CD4-positive, alpha-beta T cell treated with Interferon gamma for 1 hour (primary cell): ENCODE results near the gene NDUFV1.

Experiments
- DNase-seq: peaks from one replicate; pipeline ENCODE4 v3.0.0-alpha.2; 2020

Gene NDUFV1

GRCh38 chr11:67641338-67642172, 34.8 kb downstream of the NDUFV1 start:
- no peak for DNase-seq

DNA sequence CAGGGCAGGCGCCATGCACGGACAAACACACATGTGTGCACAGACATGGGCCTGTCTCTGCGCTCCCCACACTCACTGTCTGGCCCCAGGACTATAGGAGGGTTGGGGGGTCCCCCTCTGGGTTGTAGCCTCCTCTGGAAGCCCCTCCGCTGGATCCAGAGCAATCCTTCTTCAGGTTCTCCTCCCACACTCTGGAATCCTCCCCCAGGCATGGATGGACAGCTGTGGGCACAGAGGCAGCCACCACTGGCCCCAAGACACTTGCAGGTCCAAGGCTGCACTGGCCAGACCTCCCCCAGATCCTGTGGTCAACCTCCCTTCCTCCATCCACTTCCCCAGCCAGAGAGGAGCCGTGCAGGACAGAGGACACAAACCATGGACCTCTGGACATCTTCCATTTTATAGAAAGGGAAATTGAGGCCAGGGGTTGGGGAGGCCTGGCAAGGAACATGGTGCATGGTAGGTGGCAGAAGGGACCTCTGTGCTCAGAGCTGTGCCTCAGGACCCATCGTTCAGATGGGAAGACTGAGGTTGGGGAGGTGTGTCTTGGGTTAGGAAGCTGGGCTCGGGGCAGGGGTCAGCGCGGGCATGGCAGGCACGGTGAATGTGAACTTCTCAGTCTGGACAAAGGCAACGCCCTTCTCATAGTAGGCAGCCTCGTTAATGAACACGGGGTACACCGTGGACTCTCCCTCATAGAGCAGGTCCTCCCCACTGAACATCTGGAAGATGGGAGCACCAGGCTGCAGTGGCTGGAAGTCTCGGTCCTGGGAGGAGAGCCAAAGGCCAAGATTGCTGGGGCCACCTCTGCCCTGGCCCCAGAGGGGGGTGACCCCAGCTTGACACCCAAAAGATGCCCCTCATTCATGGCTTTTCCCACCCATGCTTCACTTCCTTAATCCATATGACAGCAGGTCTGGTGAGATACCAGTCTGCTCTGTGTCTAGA, 35.7 kb downstream of the NDUFV1 start:
- DNase-seq, result no peak

DNA sequence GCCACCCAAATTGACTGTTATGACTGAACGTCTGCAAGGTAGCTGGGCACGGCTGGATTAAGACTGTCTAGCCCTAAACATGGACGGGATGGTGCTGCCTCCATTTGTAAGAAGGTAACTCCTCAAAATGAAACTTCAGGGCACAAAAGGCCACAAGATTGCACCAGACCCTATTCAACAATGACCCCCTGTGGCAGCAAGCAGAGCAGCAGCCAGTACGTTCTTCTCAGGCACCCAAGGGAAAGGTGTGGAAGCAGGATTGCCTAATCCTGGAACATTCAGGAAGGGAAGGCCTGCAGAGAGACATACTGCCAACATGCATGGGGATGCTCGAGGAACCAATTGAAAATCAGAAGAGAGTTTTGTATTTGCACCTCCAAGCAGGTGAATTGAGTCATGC, 37.3 kb downstream of the NDUFV1 start:
- DNase-seq, result no peak

DNA sequence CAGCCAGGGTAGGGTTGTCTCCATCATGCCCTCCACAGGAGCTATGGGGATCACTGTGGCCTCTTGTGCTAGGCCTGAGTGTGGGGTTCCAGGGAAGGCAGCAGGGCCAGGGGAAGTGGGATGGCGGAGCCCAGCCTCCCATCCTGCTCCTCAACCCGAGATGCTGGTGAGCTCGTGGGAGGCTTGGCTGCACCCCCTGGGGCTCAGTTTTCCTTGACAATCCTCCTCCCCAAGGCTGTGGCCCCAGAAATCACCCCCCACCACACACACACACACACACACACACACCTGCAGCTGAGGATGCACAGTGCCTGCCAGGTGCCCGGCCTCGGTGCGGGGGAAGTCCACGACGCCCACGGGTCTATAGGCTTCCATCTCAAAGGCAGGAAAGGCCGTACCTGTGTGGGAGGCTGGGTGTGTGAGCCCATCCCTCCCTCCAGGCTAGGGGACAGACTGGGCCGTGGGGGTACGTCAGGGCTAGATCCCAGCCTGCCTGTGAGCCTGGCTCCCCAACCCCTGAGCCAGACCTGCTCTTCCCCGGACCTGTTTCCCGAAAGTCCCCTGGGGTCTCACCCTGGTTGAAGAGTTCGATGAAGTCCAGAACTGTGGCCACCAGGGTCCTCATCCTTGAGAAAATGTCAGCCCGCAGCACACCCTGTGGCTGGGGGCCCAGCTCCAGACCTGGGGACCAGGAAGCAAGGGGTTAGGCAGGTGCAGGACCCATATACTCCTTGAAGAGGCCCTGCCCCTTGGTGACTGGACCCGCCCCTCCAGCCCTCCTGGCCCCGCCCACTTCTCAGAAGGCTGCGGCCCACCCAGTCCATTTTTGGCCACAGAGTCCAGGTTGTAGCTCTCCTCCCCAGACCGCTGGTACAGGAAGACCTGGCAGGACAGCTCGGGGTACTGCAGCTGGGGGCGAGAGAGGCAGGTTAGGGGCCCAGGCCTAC, 38.0 kb downstream of the NDUFV1 start:
- no peak for DNase-seq

DNA sequence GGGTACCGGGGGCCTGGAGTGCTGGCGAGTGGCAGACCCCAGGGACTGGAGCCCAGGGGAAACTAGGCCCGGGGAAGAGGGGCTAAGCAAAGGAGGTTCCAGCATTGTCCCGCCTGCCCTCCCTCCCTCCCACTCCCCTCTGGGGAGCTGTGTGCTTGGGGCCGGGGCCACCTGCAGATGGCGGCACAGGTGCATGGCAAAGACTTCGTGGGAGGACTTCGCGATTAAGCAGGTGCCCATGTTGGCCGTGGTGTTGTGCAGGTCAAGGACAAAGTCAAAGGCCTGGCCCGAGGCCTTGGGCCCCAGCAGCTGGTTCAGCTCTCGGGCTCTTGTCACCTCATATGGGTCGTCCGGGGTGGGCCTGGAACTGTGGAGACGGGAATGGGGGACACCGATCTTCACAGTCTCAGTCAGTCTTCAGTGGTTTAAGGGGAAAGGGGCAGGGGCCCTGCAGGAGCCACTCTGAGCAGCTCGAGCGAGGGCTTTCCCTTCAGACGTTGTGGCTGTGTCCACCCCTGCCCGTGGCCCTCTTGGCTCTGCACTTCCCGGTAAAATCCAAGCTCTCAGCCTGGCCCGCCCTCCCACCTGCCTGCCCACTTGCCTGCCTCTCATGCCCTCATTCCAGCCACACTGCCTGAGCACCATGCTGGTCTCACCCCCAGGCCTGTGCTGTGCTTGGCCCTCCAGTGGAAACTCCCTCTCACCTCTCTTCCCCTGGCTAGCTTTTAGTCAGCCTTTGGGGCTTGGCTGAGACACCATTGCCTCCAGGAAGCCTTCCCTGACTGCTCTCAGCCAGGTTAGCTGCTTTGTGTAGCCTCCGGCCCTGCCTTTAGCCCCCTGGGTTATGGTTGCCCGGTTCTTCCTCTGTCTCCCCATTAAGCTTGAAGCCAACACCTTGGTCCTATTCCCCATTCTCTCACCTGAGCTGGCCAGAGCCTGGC, 39.1 kb downstream of the NDUFV1 start:
- no peak for DNase-seq

GRCh38 chr11:67646535-67647336, 40.0 kb downstream of the NDUFV1 start:
- peak; percentile 64 for DNase-seq

- no peak for DNase-seq
These were observed 40.7 kb downstream of the NDUFV1 start for GRCh38 chr11:67647471-67647870.

- DNase-seq, result peak; percentile 65
These were observed 41.5 kb downstream of the NDUFV1 start for GRCh38 chr11:67648140-67648795.

DNA sequence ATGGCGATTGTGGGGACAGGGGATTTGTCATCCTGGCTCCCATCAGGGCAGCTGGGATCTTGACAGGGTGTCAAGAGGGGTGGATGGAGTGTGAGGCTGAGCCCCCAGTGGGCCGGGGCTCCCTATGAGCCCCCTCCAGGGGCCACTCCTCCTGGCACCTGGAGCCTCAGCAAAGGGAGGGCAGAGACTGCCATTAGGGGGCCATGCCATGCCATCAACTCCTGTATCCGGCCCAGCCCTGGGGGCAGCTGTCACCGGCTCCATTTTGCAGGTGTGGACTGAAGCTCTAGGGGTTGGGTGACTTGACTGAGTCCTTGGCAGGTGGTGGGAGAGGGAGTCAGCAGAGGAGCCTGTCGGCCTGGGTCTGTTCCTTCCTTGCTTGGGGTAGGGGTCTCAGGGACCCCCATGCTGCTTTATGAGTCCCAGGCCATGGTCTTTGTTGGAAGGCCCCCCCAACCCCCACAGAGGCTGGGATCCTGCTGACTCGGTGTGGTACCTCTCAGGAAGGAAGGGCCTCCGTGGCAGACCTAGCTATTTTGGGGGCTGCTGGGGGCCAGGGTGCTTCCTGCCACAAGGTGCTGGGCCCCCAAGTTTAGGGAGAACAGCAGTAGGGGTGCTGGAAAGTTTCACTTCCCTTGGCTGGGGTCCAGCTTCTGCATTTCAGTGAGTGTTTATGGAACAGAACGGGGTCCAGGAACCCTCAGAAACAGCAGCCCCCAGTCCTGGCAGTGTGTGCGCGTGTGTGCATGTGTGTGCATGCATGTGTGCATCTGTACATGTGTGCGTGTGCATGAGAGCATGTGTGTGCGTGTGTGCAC, 42.3 kb downstream of the NDUFV1 start:
- DNase-seq, result peak; percentile 40

DNA sequence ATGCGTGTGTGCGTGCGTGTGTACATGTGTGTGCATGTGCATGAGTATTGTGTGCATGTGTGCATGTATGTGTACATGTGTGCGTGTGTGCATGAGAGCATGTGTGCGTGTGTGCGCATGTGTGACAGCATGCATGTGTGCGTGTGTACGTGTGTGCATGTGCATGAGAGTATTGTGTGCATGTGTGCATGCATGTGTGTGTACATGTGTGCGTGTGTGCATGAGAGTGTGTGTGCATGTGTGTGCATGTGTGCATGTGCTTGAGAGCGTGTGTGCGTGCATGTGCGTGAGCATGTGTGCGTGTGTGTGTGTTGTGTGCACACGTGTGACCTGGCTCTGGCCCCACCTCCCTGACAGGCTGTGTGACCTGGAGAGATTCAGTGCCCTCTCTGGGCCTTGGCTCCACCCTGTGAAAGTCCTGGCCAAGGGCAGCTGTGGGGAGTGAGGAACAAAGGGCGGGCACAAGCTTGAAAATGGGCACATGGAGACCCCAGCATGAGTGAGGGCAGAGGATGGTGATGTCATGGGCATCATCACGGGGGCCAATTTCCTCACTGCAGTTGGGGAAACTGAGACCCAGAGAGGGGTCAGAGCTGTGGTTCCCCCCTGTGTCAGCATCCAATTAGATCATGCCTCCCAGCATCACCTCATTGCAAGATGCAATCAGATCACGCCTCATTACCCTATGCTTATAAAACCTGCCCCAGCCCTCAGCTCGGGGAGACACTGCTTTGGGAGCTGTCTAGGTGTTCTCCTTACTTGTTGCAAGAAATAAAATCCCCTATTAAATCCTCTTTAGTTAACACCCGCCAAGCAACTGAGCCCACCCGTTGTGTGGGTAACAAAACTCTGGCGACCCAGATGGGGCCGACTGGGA, 43.1 kb downstream of the NDUFV1 start:
- no peak for DNase-seq

GRCh38 chr11:67651976-67652781, 45.4 kb downstream of the NDUFV1 start:
- no peak for DNase-seq

GRCh38 chr11:67652965-67653845, 46.5 kb downstream of the NDUFV1 start:
- DNase-seq, result no peak

- no peak for DNase-seq
These were observed 47.5 kb downstream of the NDUFV1 start for GRCh38 chr11:67654225-67654624.

DNA sequence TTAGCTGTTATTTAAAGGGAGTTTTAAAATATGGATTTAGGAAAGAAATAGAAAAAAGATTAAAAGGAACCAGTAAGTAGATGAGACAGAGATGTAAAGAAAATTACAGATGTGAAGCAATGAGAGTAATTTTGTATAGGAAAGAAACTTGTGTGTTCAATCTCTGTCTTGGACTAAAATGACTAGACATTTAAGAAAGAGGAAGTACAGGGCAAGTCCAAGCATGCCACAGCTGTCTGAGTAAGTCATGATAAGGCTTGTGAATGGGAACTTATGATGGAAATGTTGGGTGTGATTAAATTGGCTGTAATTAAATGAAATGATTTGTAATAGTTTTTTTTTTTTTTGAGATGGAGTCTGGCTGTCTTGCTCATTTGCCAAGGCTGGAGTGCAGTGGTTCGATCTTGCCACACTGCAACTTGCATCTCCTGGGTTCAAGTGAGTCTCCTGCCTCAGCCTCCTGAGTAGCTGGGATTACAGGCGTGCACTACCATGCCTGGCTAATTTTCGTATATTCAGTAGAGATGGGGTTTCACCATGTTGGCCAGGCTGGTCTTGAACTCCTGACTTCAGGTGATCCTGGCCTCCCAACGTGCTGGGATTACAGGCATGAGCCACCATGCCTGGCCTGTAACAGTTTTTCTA, 49.7 kb downstream of the NDUFV1 start:
- DNase-seq, result no peak

GRCh38 chr11:67657300-67657699, 50.6 kb downstream of the NDUFV1 start:
- no peak for DNase-seq
